Measurements from ENCODE around the gene HEBP1. TPM values are rescaled to one million over a fixed set of nuclear protein-coding genes. Genes with fewer than 3 reads are reported as not detected.

HEBP1 gene
- total RNA-seq, 4 donors from 2014 or later, result 65.4 to 80.1 (median 71.7) TPM

DNA sequence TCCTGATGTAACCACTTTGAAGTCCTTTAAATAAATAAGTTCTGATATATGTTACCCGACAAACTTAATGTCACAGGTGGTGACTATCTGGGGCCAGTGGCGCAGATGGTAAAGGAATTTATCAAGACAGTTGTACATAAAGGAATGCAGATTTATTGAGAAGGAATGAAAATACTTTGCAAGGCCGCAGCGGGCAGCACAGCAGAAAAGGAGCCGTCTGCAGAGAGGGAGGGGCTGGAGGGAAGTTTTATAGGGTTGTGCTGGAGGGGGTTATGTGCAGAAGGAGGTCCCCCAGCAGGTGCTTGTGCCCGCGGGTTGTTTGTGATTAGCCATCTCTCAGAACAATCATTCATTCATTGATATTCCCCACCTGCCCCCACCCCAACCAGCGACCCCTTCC, 65.5 kb downstream of the HEBP1 start:
- TF ChIP-seq, protein P1, sequence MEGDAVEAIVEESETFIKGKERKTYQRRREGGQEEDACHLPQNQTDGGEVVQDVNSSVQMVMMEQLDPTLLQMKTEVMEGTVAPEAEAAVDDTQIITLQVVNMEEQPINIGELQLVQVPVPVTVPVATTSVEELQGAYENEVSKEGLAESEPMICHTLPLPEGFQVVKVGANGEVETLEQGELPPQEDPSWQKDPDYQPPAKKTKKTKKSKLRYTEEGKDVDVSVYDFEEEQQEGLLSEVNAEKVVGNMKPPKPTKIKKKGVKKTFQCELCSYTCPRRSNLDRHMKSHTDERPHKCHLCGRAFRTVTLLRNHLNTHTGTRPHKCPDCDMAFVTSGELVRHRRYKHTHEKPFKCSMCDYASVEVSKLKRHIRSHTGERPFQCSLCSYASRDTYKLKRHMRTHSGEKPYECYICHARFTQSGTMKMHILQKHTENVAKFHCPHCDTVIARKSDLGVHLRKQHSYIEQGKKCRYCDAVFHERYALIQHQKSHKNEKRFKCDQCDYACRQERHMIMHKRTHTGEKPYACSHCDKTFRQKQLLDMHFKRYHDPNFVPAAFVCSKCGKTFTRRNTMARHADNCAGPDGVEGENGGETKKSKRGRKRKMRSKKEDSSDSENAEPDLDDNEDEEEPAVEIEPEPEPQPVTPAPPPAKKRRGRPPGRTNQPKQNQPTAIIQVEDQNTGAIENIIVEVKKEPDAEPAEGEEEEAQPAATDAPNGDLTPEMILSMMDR (IDR thresholded peaks at IDR 0.05; ENCODE audit: low read depth), result no peak

DNA sequence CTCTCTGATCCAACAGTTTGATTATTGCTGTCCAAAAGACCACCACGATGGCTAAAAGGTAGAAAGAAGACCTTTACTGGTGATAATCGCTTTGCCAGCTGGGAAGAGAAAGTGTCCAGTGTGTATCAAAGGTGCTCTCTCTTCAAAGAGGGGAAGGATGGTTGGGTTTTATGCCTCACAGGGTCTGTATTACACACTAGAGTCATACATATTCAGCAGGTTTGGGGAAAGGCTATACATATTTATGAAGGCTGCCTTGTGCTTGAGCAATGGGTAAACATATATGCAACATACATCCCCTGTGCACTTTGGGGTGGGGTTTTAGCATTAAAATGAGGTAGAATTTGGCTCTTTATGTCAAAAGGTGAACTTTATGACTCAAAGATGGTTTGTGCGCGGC, 66.3 kb downstream of the HEBP1 start:
- TF ChIP-seq, protein P1 (IDR thresholded peaks at IDR 0.05; ENCODE audit: low read depth), result no peak

- TF ChIP-seq, protein P1 (IDR thresholded peaks at IDR 0.05; ENCODE audit: low read depth), result no peak
These were observed 69.3 kb downstream of the HEBP1 start for GRCh38 chr12:12930633-12931219.

- TF ChIP-seq, protein P1 (IDR thresholded peaks at IDR 0.05; ENCODE audit: low read depth), result no peak
These were observed 70.4 kb downstream of the HEBP1 start for GRCh38 chr12:12929696-12930095.

GRCh38 chr12:12927211-12928079, 72.6 kb downstream of the HEBP1 start:
- TF ChIP-seq, protein P1 (IDR thresholded peaks at IDR 0.05; ENCODE audit: low read depth), result no peak

DNA sequence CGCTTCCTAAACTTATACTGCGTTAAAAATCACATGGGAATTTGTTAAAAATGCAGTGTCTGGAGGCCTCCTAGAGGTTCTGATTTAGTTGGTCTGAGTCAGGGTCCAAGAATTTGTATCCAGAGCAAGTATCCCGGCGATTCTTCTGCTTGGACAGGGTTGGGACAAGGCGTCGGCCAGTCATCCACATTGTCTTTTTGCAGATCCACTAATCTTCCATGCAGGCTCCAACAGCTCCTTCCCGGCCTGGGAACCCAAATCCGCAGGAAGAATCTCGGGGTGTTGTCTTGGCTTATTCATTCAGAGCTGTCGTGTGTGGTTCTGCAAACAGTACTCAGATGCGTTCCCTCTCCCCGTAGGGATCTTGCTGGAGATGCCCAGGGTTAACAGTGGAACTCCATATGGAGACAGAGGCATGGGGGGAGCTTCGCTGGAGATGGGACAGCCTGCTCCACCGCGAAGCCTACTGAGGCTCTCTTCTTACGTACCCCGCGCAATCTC, 73.4 kb downstream of the HEBP1 start:
- TF ChIP-seq, protein P1 (IDR thresholded peaks at IDR 0.05; ENCODE audit: low read depth), result no peak

DNA sequence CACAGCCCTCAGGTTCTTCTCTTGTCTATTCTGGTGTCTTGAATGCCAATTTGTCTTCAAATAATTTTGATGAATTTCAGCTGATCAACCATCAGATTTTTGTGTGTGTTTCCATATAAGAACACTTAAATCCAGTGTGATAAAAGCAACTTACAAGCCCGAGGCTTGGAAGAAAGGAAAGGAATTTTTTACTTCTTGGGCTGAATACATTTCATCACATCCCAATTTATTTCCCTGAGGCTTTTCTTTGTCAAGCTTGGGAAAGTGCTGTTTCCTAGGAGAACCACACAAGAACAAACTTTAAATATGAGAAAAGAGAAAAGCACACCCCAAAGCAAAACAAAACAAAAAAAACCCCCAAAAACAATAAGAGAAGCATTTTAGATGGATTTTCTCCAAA, 74.7 kb downstream of the HEBP1 start:
- TF ChIP-seq, protein P1 (IDR thresholded peaks at IDR 0.05; ENCODE audit: low read depth), result no peak

Data from subcutaneous adipose tissue (tissue), 4 donors.